GOT3 (cell line): ENCODE data around the gene C19orf38.
A peak's percentile ranks its signal among the peaks of the same experiment; 100 is the strongest.
"Not testable (repeated sequence)": the region's sequence is repeated elsewhere in the genome, so short reads cannot be mapped to it uniquely, and the experiment has no call there.

Source experiments
- DNase-seq: peaks from one replicate; lab custom pipeline; 2025; ENCODE audit warnings: mixed read lengths; lab: John Stamatoyannopoulos, UW

C19orf38 gene

DNA sequence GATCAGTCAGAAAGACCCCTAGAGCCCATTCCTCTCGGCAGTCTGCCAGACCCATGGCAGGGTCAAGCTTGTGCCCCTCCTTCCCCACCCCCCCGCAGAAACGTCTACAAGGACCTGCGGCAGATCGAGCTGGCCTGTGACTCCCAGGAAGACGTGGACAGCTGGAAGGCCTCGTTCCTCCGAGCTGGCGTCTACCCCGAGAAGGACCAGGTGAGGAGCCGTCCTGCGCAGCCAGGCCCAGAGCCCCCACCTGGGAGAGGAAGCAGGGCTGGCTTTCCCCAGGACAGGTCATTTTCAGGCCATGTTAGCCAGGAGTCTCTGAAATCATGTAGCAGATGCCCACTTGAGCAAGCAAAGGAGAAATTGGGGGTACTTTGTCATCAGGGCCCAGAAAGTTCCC, 24.5 kb upstream of the C19orf38 start:
- no peak for DNase-seq

DNA sequence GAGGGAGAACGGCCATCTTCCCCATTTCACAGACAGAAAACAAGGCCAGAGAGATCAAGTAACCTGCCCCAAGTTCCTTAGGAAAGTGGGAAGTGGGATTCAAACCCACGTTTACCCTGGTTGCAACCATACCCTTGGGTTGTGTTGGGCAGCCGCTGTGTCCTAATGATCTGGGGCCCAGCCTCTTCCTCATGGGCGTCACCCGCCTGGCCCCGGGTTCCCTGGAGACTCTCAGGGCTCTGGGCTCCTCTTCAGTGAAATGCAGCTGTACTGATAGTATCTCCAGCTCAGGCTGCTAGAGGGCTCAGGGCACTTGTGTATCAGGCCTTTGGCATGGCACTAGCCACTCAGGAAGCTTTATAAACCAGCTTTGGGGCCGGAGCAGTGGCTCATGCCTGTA, 22.0 kb upstream of the C19orf38 start:
- no peak for DNase-seq

DNA sequence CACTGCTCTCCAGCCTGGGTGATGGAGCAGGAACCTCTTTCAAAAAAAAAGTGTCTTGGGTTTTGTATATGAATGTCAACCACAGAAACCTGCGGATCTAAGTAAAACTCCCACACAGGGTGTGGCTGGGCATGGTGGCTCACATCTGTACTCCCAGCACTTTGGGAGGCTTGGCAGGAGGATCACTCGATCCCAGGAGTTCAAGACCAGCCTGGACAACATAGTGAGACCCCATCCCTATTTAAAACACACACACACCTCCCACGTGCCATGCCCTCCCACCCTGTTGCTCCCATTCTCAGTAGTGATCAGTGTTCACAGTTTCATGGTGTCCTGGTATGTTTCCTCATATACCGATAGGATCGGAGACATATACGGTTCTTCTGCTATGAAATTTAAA, 21.4 kb upstream of the C19orf38 start:
- DNase-seq, result no peak

DNA sequence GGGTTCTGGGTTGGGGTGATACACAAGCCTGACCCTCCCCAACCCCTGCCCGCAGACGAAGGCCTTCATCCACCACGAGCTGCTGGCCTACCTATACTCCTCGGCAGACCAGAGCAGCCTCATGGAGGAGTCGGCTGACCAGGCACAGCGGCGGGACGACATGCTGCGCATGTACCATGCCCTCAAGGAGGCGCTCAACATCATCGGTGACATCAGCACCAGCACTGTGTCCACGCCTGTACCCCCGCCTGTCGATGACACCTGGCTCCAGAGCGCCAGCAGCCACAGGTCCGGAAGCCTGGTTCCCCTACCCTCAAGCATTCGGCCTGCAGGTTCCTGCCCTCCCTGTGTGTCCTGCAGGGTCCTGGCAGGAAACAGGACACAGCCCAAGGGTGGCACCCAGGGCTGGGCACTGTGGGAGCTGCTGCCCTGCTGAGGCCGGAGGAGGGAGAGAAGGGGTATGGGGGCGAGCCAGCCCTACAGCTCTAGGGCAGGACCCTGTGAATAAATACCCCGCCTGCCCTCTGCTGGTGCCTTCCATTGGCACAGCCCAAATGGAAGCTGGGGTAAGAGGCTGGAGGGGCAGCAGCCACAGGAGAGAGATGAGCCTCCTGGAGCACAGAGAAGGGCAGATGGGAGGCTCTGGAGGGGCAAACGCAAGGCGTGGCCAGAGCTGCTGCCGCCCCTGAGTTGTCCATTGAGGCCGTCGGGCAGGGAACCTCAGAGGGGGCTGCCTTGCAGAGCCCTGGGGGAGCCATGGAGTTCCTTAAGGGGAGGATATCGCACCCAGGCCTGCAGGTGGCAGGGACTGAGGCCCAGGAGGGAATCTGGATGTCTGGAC, 19.0 kb upstream of the C19orf38 start:
- DNase-seq, result no peak

DNA sequence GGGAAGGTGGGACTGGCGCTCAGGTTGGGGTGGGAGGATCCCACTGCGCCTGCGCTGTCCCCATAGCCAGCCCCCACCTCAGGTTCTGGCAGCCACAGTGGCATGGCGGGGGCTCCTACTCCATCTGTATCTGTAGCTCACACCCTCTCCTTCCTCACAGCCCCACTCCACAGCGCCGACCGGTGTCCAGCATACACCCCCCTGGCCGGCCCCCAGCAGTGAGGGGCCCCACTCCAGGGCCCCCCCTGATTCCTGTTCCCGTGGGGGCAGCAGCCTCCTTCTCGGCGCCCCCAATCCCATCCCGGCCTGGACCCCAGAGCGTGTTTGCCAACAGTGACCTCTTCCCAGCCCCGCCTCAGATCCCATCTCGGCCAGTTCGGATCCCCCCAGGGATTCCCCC, 18.2 kb upstream of the C19orf38 start:
- DNase-seq, result no peak

DNA sequence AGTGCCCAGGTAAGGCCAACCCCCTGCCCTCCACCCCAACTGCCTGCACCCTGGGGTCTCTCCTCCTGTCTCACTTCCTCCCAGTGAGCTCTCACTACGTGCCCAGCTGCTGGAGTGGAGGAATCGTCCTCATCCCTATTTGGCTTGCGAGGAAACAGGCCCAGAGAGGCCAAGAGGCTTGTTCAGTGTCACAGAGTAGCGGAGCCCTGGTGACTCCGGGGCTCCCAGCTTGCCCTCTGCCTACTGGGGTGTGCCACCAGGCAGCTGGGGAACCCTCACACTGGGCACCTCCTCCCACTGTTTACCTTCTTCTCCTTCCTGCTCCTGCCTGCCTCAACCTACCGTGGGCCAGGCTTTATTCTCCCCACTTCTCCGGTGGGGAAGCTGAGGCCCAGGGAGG, 17.8 kb upstream of the C19orf38 start:
- DNase-seq, result no peak

DNA sequence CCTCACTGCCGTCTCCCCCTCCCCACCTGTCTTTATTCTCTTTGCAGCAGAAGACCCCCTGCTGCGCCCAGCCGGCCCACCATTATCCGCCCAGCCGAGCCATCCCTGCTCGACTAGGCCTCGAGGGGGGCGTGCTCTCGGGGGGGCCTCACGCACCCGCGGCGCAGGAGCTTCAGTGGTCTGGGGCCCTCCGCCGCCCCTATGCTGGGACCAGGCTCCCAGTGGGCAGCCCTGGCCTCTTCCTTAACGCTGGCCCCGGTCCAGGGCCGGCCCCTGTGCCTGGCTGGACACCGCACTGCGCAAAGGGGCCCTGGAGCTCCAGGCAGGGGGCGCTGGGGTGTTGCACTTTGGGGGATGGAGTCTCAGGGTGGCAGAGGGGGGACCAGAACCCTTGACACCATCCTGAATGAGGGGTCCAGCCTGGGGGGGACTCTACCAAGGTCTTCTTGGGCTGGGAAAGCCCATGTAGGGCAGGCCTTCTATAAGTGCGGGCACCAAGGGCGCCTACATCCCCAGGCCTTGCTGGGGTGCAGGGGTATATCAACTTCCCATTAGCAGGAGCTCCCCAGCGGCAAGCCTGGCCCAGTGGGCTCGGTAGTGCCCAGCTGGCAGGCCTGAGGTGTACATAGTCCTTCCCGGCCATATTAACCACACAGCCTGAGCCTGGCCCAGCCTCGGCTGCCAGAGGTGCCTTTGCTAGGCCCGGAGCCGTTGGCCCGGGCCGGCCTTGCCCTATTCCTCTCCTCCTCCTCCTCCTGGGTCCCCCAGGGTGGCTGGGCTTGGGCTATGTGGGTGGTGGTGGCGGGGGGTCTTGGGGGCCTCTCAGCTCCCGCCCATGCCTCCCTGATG, 17.1 kb upstream of the C19orf38 start:
- no peak for DNase-seq

DNA sequence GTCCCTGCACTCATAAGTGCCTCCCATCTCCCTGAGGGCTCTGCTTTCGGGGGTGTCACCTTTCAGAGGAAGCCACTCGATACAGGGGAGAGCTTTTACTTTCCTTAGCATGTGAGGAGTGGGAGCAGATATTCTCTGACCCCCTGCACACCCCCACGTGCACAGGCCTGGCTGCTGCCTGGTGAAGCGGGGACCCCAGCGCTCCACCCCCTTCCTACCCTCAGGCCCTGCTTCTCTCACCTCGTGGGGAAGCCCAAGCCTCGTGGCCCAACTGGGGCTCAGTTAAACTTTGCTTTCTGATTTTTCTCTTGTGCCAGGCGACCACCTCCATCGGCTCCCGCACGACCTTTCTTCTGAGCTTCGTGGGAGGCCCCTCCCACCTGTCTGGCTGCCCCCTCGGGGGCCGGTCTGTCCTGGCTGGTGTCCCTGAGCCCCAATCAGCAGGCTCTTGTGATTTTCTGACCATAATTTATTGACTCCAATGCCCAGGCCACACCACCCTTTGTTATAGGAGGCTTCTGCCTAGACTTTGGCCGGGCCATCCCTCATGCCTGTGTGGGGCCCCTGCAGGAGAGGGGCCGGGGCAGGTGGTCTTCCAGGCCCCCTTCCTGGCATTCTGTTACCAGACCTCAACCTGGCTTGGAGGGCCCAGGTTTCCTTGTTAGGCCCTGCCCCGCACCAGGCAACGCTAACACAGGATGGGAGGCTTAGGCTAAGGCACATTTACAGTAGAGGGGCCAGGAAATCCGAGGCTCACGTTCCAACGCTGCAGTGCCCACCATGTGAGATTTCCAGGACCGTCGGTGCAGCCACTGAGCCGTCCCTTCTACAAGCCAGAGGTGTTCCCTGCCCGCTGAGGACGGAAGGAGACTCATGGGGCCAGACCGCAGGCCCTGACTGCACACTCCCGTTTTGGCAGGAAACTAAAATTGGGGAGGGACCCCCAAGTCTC, 16.0 kb upstream of the C19orf38 start:
- DNase-seq, result no peak

DNA sequence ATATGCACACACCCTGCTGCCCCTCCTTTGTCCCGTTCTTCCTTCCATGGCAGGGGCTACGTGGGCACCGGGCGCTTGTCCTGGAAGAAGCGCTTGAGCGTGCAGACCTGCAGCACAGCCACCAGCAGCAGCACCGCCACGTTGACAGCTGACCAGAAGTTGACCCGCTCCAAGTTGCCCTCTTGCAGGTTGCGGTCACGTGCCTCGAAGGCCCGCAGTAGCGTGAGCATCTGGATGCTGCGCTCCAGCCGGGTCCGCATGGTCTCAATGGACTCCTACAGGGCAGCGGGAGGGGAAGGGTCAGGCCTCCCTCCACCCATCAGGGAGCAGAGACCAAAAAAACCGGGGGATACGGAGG, 15.3 kb upstream of the C19orf38 start:
- no peak for DNase-seq

DNA sequence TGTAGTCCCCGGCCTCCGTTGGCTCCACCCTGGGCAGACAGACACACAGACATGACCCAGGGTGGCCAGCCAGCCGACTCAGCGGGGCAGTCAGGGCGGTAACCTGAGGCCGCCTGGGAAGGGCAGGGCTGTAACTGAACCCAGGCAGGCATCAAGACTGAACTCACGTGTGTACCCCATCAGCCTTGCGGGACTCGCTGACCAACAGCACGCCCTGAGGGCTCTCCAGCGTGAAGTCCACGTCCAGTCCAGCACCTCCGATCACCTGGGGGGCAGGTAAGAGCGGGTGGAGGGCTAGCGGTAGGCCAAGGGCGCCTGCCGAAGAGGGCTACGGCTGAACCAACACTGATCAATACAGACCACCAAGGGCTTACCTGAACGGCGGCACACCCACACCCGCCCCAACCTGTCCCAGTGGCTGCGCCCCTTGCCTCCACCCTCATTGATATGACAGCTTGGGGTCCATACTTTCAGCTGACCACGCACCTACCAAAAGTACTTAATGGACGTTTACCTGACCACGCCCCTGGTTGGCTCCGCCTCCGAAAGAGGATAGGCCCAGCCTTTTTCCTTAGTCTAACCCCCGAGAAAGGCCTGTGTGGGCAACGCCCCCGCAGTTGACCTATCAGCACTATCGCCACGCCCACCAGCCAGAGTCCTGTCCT, 13.0 kb upstream of the C19orf38 start:
- DNase-seq, result no peak

DNA sequence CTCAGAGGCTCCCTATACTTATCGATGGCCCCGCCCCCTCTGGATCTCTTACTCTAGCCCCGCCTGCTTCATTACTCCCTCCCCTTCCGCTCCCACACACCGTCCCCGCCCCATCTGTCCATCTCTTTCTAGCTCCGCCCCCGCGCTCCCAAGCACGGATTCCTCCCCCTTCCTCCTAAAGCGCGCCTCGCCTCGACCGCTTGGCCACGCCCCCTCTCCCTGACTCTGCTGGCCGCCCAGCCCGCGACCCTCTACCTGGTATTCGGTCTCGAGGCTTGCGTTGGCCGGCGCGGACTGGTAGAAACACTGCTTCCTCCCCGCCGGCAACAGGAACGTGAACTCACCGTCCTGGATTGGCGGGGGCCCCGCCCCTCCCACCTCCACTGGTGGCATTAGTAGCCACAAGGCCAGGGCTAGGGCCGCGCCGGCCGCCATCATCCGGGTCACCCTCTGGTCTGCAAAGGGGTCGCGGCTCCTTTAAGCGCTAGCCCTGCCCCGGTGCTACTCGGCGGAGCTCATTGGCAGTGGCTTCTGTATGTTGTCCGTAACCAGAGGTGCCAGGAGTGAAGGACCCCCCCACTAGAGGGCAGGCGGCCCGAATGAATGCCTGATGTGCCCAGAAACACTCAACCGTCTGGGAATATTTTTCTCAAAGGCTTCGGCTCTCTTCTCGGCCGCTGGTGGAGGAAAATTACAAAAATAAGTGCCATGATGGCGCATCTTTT, 12.3 kb upstream of the C19orf38 start, which contains the start of gene TMED1:
Gene TMED1 (minus strand): TSS at position 459 of the 725 bp plus-strand sequence. CDS start 21 bp downstream, at position 438.
- peak; percentile 94 for DNase-seq

DNA sequence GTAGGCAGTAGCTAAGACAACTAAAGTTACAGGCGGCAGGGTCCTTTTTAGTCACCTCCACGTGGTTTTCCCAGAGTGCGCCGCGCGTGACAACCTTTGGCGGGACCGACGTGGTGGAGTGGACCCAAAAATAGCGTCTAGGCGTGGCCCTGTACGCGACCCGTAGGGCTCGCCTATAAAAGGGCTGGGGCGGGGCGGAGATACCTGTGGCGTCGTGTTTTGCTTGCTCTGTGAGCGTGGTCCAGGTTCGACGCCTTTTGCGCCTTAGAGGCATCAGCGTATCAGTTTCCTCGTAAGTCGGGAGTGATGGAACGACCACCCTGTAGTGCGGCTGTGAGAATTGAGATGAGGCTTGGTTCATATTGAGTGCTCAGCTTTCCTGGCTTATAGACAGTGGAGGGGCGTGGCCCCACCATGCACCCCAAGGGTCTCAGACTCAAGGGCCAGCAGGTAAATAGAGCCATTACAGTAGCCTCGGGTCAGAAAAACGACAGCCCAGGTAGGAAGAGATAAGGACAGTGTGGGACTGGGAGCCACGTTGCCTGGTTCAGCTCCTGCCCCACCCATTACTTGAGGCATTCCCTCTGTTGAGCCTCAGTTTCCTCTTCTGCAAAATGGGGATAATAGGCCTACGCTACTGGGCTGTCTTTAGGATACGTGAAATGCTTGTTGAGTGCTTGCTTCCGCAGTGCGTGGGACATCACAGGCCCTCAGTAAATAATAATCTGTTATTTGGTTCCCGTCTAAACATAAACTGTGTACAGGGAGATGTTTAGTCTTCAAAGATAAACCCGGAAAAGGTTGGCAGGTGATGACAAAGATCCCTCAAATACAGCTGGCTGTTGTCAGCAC, 11.5 kb upstream of the C19orf38 start:
- DNase-seq, result peak; percentile 87

DNA sequence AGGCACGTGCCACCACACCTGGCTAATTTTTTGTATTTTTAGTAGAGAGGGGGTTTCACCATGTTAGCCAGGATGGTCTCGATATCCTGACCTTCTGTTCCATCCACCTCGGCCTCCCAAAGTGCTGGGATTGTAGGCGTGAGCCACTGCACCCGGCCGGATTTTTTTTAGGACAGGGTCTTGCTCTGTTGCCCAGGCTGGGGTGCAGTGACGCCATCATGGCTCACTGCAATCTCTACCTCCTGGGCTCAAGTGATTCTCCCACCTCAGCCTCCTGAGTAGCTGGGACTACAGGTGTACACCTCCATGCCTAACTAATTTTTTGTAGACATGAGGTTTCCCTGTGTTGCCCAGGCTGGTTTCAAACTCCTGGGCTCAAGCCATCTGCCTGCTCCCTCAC, 10.6 kb upstream of the C19orf38 start:
- DNase-seq, result not testable (repeated sequence)

DNA sequence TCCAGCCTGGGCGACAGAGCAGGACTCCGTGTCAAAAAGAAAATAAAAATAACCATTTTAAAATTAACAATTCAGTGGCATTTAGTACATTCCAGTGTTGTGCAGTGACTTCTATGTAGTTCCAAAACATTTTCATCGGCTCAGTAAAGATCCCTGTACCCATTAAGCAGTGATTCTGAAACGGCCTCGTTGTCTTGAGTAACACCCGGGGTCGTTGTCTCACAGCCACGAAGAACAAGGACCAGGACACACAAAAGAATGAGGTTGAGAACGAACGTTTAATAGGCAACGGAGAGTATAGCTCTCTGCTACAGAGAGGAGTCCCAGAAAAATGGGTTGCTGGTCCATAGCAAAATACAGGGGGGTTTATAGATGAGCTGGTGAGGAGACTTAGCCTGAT, 9.8 kb upstream of the C19orf38 start:
- DNase-seq, result no peak

DNA sequence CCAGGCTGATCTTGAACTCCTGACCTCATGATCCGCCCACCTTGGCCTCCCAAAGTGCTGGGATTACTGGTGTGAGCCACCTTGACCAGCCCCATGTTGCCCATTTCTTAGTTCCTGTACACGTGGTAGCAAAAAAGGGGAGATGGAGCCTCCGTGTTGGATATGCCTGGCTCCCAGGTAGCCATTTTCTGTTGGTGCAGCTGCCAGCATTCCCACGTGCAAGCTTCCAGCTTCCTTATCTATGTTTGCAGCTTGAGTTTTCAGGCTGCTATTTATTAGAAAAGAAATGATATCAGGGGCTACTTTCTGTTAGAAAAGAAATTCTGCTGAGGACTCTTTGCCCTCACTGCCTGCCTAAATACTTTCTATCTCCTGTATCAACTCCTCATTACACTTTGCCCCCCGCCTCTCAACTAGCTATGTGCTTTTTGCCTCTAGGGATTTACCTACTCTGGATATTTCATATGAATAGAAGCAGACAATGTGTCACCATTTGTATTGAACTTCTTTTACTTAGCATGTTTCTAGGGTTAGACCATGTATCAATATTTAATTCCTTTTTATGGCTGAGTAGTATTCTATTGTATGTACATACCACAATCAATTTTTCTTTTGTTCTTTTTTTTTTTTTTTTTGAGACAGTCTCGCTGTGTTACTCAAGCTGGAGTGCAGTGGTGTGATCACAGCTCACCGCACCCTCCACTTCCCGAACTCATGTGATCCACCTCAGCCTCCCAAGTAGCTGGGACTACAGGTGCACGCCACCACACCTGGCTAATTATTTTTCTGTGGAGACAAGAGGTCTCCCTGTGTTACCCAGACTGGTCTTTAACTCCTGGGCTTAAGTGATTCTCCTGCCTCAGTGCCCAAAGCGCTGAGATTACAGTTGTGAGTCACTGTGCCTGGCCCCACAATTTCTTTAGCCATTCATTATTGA, 8.8 kb upstream of the C19orf38 start:
- no peak for DNase-seq

DNA sequence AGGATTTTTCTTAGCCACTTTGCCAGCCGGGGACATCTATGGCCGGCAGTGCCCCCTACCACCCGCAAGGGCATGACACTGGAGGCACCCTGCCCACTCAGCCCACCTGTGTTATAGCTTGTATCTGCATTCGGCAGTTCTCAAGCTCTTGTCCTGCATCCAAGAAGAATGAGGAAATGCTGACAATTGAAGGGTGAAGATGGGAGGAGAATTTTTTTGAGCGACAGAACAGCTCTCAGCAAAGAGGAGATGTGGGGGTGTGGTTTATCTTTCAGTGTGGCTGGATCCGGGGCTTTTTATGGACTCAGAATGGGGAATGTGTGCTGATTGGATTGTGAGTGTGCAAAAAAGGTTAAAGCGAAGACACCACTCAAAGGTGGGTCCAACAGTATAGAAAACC, 5.4 kb upstream of the C19orf38 start:
- no peak for DNase-seq

DNA sequence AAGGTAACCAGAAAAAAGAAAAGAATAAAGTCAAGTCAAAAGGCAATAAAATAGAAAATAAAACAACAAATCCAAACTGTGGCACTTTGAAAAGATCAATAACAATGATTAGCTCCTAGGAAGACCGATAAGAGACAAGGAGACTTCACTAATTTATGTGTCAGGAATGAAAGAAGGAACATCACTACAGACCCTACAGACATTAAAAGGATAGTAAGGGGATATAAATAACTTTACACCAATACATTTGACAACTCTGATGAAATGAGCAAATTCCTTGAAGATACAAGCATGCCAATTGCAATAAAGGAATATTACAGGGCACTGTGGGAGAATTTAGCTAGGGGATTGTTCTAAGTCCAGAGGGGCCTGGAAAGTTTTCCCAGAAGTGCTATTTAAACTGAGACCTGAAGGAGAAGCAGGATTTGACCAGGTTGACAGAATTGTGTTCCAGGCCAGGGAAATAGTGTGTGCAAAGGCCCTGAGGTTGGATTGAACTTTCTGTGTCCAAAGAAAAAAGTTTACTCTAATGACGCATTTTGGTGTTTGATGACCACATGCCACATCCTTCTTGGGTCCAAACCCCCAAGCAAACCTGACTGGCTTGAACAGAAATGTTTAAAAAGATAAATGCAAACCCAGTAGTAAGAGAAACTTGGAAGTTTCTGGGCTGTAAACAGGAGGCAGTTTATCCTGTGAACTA, 1.6 kb upstream of the C19orf38 start:
- DNase-seq, result no peak

DNA sequence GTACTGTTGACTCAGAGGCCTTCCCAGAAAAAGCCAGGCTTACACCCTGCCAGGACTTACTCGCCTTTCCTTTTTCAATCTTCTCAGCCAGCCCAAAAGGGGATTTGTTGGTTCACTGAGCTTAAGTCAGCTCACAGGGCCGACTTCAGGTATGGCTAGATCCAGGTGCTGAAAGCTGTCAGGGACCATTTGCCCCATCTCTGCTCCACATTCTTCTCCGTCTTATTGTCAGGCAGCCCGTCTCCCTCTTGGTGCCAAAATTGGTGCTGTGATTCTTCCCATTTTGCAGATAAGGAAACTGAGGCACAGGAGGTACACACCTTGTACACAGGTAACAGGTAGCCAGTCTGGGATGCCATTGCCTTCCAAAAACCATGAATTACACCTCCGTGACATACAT, 2.4 kb downstream of the C19orf38 start:
- no peak for DNase-seq
